ENCODE results near the gene KRT28.

Gene KRT28, protein sequence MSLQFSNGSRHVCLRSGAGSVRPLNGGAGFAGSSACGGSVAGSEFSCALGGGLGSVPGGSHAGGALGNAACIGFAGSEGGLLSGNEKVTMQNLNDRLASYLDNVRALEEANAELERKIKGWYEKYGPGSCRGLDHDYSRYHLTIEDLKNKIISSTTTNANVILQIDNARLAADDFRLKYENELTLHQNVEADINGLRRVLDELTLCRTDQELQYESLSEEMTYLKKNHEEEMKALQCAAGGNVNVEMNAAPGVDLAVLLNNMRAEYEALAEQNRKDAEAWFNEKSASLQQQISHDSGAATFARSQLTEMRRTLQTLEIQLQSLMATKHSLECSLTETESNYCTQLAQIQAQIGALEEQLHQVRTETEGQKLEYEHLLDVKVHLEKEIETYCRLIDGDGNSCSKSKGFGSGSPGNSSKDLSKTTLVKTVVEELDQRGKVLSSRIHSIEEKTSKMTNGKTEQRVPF

DNA sequence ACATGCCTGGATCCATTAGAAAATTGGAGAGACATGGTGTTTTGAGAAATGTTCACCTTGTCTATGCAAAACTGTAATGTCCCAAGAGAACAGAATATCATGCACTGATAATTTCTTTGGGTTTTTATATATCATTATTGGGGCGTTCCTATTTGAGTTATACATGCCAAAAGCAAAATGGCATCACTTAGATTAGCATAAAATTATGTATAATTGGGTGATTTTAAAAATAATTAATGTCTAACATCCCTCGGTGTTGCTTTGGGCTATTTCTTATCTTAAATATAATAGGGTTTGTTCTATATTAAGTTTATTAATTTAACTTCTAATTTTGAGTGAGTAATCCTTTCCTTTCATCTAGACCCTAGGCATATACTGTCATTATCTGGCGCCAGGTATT lies at the start of gene KRT28:
Gene KRT28 (minus strand): TSS at position 101 of the 400 bp plus-strand sequence. CDS start 66 bp downstream, at position 35.
- no peak for DNase-seq

DNA sequence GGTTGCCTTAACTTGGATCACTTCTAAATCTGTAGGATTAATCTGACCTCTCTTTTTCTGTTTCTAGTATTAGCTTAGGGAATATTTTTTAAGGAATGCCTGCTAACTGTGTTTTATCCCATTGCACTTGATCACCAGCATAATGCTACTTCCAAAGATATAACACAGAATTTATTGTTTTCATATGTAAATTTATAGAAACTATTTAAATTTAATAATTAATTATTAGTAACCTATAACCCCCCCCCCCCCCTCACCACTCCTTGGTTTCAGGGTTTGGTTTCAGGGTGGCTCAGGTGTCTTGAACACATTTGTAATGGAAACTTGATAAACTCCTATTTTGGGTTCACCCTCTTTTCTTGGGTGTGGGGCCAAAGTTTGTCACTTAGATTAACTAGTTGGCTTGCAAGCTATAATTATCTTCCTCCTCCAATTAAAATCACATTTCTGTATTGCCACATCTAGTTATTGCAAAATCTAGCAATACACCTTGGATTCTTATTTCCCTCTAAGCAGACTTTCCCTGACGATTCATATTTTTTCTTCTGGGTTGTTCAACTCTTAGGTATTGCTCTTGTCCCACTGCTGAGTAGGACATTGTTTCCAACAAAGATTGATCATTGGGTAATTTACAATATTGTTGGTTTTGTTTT lies 49.0 kb upstream of the KRT28 start:
- DNase-seq, result no peak

DNA sequence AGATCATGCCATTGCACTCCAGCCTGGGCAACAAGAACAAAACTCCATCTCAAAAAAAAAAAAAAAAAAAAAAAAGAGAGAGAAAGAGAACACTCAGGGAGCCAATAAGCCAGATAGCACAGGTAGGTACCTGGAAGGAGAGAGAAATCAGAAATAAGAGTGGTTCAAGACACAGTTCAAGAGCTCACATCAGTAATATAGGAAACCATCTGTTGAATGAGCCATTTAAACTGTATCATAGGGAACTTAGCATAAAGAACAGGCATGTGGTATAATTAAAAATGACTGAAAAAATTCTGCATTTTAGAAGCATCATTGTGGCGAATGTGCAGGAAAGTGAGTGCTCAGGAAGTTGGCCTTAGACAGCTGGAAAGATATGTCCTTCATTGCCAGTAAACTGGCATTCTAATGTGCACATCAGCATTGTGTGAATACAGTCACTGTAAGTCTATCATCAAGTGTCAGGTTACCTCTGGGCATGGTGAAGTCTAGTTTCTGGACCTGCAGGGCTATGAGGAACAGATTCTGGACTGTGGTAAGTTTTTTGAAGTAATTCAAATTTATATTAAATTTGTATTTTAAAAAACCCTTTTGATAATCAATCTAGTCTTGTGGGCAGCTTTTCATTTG lies 46.9 kb upstream of the KRT28 start:
- no peak for DNase-seq

DNA sequence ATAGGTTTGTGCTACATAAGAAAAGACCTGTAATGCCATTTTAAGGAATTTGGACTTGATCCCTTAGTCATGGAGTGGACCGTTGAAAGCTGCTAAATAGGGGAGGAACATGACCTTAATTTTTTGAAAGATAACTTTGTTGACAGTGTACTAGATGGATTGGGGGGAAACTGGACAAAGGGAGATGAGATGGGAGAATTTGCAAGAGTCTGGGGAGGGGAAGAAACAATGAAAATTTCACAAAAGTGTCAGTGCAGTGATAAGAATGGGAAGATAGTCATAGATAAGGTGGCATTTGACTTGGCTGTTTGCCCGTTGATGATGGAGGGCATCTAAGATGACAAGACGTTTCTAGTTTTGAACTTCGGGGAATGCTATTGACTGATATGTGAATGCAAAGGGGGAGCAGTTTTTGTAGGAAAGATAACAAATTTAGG lies 44.9 kb upstream of the KRT28 start:
- no peak for DNase-seq

DNA sequence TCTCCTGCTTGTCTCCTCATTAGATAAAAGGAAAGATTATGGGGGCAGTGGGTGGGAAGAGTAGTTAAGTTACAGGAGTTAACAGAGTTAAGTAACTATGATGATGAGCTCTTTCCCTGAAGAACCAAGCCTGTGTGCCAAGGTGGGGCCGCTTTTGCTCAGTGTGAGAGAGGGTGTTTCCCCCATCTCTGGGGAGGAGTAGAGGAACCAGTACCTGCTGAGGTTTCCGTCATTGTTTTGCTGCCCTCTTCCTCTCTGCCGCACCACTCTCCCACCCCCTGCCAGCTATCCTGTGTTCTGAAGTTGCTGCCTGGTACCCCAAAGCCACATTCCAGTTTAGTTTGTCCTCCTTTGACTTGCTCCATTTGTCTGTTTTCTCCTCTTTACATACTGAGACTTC lies 43.5 kb upstream of the KRT28 start:
- DNase-seq, result no peak

DNA sequence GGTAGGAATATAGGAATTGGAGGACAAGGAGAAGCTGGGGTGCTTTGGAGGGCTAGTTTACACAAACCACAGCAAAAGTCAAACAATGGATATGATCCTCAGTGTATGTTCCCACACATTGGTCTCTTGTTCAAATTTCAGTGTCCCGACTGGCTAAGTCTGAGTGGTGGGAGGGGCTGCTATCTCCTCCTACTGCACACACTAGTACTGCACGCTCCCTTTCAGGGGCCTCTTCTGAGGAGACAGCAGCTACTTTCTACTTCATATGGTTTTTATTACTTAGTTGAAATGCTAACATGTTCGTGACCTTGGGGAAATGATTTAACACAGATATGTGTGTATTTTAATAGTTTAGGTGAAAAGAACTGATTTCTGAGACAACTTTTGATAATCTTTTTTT lies 41.5 kb upstream of the KRT28 start:
- no peak for DNase-seq

DNA sequence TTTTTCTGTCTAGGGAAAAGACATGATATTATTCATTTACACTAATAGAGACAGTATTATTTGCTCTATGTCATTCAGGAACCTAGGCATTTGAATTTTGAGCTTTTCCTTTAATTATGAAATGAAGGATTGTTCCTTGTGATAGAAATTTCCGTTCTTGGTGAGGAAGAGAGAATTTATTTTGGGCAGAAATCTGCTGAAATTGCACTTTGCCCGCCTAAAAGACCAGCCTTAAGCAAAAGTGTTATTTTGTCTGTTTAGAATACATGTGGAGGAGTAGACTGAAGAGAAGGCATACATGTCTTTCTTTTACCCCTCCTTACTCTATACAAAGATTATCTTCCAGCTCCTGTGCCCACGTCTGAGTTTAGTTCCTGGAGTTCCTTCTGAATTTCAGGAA lies 39.4 kb upstream of the KRT28 start:
- no peak for DNase-seq

DNA sequence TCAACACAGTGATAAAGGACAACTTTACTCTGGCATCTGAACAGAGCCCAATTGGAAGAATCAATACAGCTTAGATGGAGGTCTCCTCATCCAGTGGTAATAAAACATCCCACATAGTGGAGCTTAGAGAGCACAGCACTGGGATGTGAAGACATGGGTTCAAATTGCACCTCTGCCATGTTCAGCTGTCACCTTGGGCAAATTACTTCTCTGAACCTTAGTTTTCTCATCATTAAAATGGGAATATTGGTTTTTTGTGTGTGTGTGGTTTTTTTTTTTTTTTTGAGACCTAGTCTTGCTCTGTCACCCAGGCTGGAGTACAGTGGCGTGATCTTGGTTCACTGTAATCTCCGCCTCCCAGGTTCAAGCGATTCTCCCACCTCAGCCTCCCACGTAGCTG lies 36.3 kb upstream of the KRT28 start:
- no peak for DNase-seq

DNA sequence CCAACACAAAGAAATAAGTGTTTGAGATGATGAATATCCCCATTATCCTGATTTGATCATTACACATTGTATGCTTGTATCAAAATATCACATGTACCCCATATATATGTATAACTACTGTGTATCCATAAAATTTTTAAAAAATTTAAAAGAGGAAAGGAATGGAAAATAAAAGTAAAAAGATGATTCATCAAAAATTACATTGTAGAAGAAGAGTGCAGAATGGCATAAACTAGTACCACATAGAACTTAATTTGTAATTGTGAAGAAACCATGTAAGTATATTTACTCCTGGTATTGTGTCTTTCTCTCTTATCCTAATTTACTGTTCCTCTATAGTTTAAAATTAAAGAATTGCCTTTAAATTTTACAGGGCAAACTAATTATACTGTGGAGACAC lies 34.1 kb upstream of the KRT28 start:
- no peak for DNase-seq

DNA sequence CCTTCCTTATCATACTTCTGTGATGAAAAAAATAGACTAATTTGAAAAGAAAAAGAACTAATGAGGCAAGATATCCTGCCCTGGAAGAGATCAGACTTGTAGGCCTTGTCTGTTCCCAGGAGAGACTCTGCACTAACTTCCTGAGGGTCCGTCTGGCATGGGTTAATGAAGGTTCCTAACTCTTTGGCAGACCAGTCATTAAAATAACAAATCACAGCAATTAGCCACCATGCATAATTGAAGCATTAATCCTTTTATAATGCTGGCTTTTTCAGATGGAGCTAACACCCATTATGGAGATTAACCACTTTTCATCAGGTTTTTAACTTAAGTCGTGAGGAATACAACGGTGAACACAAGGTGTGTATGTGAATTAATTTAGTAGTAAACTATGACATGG lies 33.1 kb upstream of the KRT28 start:
- DNase-seq, result no peak

DNA sequence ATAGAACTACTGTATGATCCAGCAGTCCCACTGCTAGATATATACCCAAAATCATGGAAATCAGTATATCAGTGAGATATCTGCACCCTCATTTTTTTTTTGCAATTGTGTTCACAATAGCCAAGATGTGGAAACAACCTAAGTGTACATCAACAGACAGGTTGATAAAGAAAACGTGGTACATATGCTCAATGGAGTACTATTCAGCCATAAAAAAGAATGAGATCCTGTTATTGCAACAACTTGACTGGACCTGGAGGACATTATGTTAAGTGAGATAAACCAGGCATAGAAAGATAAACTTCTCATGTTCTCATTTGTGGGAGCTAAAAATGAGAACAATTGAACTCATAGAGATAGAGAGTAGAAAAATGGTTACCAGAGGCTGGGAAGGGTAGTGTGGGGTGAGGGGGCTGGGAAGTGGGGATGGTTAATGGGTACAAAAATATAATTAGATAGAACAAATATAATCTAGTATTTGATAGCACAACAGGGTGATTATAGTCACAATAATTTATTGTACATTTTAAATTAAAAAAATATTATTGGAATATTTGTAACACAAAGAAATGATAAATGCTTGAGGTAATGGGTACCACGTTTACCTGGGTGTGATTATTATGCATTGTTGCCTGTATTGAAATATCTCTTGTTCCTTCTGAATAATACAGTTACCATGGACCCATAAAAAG lies 30.5 kb upstream of the KRT28 start:
- DNase-seq, result no peak

DNA sequence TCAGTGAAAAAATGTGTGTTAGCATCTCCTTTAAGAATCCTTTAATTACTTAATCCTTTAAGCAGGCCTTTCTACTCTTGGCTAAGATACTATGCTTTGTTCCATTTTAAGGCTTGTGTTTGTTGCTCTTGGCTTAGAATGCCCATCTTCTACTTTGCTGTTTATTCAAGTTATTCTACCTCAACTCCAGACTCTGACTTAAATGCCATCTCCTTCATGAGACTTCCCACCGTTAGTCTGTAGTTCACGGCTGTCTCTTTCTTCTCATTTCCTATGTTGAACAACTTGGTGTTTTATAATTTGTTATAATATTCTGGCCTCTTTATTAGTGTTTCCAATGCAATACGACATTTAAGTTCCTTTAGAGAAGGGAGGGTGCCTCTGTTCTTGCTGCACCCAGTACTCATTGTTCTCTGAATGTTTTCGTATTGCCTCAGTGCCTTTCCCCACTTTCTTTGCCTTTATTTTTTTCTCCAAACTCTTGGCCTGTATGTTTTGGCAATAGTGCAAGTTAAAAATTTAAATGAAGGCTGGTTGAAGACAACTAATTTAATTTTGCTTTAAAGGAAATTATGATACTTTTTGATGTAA lies 28.8 kb upstream of the KRT28 start:
- no peak for DNase-seq

DNA sequence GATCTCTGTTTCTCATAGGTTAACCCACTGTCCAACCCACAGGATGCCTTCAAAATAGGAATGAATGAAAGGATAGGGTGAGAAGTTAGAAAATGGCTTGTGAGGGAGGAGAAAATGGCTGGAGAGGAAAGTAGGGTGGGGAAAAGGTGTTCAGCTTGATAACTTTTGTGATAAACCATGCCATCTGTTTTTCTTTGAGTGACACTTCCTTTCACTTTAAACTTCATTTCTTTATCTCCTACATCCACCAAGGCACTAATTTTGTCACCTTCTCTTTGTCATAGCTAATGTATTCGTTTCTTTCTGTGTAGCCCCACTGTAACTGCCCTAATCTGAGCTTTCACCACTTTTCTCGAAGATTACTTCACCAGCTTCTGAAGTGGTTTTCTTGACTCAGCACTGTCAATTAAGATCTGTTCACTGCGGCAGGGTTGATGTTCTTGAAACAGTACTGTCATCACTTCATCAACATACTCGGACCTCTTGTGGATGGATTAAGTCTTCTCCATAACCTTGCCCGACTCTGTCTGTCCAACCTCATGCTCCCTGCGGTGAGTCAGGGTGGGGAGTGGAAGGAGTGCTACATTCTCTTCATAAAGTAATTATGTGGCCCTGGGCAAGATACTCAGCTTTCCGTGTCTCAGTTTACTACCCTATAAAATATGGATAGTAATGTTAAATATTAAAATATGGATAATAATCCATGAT lies 28.1 kb upstream of the KRT28 start:
- no peak for DNase-seq

DNA sequence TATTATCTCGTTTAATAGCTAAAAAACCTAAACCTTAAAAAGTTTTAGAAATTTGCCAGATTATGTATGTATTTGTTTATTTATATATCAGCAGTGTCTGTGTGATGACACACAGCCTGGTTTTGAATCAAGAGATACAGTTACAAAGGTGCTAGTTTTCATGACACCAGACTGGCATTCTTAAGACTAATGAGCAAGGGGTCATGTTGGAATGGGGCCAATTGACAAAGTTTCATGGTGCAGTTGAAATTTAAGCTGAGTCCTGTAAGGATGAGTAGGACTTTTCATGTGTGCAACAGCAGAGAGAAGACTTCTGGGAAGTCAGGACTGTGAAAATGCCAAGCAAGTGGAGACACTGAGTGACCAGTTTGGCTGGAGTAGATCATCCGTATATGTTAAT lies 25.8 kb upstream of the KRT28 start:
- DNase-seq, result no peak

DNA sequence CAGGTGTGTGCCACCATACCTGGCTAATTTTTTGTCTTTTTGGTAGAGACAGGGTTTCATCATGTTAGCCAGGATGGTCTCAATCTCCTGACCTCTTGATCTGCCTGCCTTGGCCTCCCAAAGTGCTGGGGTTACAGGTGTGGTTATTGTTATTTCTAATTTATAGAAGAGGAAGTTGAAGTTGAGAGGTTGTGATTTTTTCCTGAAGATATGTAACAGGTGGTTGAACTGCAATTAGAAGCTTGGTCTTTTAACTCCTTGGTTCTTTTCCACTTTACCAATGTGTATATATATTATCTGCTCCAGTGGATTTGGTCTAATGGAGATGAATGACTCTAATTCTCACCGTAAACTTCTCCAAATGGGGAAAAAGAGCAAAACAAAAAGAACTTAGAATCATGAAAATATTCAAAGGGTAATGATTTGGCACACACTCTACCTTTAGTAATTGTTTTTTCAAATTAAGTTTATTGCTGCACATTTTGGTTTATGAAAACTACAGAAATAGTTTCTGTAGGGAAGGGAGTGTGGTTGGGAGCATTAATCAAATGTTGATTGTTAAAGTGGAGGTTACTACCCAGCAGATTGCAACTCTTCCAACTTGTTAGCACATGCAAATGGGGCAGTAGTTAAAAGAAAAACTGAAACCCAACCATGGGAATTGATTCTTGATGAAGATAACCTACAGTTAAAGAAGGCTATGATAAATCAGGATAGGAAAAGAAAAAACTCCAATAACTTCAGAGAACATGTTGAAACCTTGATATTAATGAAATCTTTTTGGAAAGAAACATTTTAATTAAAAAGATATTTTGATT lies 24.5 kb upstream of the KRT28 start:
- no peak for DNase-seq

DNA sequence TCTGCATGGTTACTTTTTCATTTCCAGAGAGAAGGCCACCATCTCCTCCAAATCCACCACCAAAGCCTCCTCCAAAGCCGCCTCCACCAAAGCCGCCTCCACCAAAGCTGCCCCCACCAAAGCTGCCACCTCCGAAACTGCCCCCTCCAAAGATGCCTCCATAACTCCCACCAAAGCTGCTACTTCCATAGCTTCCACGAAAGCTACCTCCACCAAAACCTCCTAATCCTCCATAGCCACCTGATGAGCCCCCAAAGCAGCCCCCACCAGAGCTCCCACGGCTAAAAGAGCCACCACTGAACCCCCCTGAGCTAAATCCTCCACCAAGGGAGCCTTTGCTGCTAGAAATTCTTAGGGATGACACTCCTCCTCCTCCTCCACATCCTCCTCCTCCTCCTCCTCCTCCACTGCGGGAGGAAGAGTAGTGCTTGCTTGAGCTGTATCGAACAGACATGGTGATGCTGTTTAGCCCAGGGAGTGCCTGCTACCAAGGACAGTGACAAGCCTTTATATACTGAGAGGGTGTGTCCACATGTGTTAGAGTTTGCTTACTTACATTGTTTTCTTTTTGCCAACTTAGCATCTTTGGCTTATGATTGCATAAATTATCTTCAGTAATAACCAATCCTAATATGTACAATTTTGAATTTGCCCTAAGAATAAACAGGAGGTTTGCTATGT lies 22.5 kb upstream of the KRT28 start, which contains the start of gene KRT10:
Gene KRT10 (minus strand): TSS at position 483 of the 681 bp plus-strand sequence. CDS start 29 bp downstream, at position 454.
- DNase-seq, result no peak

DNA sequence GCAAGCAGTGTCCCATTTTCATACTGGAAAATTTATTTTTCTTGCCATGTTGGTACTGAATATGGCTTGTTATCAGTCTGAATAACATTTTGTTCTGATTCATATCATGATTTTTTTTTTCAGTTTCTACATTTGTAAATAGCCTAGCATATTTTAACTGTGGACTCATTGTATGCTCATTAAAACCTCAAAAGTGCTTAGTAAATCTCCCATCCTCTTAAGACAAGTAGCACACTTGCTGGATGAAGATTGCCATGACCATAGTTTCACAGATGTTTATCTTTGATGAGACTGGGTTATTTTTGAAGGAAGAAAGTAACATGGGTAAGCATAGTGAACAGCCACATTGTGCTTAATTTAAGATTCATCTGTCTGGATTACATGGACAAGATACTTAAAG lies 21.8 kb upstream of the KRT28 start:
- no peak for DNase-seq

DNA sequence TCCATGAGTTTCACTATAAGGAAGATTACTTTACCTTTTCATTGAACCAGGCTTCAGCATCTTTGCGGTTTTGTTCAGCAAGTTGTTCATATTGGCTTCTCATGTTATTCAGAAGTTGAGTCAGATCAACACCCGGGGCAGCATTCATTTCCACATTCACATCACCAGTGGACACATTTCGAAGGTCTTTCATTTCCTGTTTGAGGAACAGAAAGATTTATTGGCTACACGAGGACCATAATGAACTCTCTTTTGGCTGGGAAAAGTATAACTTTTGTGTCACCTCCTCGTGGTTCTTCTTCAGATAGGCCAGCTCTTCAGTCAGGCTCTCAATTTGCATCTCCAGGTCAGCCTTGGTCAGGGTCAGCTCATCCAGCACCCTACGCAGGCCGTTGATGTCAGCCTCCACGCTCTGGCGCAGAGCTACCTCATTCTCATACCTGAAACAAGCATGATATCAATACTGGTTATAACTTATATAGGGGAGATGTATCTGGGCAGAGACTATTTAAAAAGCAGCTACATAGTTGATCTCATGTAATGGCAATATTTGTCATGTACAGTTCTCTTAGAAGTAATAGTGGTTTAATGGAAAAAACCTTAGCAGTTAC lies 20.6 kb upstream of the KRT28 start:
- DNase-seq, result no peak

DNA sequence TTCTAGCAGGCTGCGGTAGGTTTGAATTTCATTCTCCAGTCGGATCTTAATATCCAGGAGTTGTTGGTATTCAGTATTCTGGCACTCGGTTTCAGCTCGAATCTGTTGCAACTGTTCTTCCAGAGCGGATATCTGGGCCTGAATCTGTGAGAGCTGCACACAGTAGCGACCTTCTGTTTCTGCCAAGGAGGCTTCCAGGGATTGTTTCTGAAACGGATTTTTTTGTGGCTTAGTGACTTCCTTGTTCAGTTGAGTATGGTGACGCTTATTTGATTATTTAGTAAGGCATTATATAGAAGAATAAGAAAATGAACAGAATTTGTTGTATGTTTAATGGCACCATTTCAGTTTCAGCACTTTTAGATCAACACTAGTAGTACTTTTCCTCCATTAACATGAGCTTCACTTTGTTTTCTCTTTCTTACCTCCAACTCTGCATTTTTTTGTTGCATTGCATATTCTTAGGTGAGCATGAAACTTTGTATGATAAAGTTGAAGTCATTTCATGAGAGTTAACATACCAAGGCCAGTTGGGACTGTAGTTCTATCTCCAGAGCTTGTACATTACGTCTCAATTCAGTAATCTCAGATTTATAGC lies 19.9 kb upstream of the KRT28 start:
- no peak for DNase-seq
